Measurements from ENCODE around the gene CD2AP.

The CD2AP gene

DNA sequence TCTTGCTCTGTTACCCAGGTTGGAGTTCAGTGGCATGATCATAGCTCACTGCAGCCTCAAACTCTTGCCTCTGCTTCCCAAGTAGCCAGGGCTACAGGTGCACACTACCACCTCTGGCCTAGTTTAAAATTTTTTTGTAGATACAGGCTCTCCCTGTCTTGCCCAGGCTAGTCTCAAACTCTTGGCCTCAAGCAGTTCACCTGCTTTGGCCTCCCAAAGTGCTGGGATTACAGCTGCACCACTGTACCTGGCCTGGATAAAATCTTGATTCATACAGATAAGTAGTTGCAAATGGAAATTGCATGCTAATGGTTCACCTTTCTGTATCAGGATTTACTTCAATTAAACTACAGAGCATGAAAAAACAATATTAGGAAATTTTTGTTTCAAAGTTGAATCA is 4.2 kb downstream of the CD2AP start:
- peaks cover 13 to 36% of the 10 kb centered on the region in 2 donors for H3K4me1 ChIP-seq (ENCODE audit: control insufficient read depth in 2 of 2, insufficient read depth in 2 of 2, low read length in 2 of 2)
- no peak overlapping the region for H3K27ac ChIP-seq (ENCODE audit: low read depth in 2 of 2, low read length in 2 of 2)
- H3K9me3 ChIP-seq (ENCODE audit: control insufficient read depth in 2 of 2, low read length in 2 of 2) = no peaks in the 10 kb centered on the region
- H3K4me3 ChIP-seq (ENCODE audit: low read length in 2 of 2) = no peak overlapping the region
- no peaks in the 10 kb centered on the region for H3K36me3 ChIP-seq (ENCODE audit: control insufficient read depth in 2 of 2, insufficient read depth in 2 of 2, low read length in 2 of 2)
- H3K9ac ChIP-seq (ENCODE audit: low read depth in 1 of 2, low read length in 2 of 2) = no peak overlapping the region
- H3K27me3 ChIP-seq (ENCODE audit: control insufficient read depth in 2 of 2, insufficient read depth in 2 of 2, low read length in 2 of 2) = no peaks in the 10 kb centered on the region

GRCh38 chr6:47483516-47483852 is 5.9 kb downstream of the CD2AP start:
- peak overlapping the region in 1 of 2 donors; percentile 9 for H3K9ac ChIP-seq (ENCODE audit: low read depth in 1 of 2, low read length in 2 of 2)
- H3K27ac ChIP-seq (ENCODE audit: low read depth in 2 of 2, low read length in 2 of 2) = peak overlapping the region; percentile 40 to 58
- H3K36me3 ChIP-seq (ENCODE audit: control insufficient read depth in 2 of 2, insufficient read depth in 2 of 2, low read length in 2 of 2) = no peaks in the 10 kb centered on the region
- H3K9me3 ChIP-seq (ENCODE audit: control insufficient read depth in 2 of 2, low read length in 2 of 2) = no peaks in the 10 kb centered on the region
- peak overlapping the region in 1 of 2 donors; percentile 33 for H3K4me3 ChIP-seq (ENCODE audit: low read length in 2 of 2)
- H3K27me3 ChIP-seq (ENCODE audit: control insufficient read depth in 2 of 2, insufficient read depth in 2 of 2, low read length in 2 of 2) = no peaks in the 10 kb centered on the region
- H3K4me1 ChIP-seq (ENCODE audit: control insufficient read depth in 2 of 2, insufficient read depth in 2 of 2, low read length in 2 of 2) = peaks cover 11 to 36% of the 10 kb centered on the region in 2 donors

DNA sequence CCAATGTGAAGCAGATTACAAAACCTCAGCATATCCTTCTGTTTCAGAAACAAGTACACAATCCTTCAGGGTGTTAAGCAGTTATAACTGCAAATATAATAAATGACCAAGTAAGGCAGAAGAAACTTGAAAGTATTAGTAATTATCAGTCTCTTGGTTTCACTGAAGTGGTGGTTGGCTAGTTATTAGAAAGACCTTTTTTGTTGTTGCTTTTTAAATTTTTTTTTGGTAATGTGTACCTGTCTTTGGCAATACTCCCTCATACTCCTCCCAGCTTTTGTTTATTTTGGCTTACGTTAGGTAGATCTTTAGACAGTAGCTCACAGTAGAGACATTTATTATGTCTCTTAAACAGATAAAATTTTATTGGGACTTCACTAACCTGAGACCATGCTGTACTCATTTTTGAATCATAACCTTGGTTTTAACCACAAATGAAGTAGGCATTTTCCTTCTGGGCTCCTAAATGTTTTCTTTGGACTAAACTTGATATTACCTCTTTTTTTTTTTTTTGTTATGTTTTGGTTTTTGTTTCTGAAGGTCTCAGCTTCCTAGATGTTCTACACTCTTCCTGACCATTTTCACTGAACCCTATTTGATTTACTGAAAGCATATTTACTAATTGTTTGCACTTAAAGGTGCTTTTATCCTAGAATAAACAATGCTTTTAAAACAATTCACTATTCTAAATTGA is 6.4 kb downstream of the CD2AP start:
- Histone ChIP-seq H3K9me3 (ENCODE audit: control insufficient read depth in 2 of 2, low read length in 2 of 2) (no peaks in the 10 kb centered on the region), H3K4me1 (ENCODE audit: control insufficient read depth in 2 of 2, insufficient read depth in 2 of 2, low read length in 2 of 2) (peaks cover 11 to 36% of the 10 kb centered on the region in 2 donors), H3K9ac (ENCODE audit: low read depth in 1 of 2, low read length in 2 of 2) (no peak overlapping the region), H3K27me3 (ENCODE audit: control insufficient read depth in 2 of 2, insufficient read depth in 2 of 2, low read length in 2 of 2) (no peaks in the 10 kb centered on the region), H3K36me3 (ENCODE audit: control insufficient read depth in 2 of 2, insufficient read depth in 2 of 2, low read length in 2 of 2) (no peaks in the 10 kb centered on the region), H3K4me3 (ENCODE audit: low read length in 2 of 2) (peak overlapping the region in 1 of 2 donors; percentile 33), H3K27ac (ENCODE audit: low read depth in 2 of 2, low read length in 2 of 2) (peak overlapping the region; percentile 40 to 58)

DNA sequence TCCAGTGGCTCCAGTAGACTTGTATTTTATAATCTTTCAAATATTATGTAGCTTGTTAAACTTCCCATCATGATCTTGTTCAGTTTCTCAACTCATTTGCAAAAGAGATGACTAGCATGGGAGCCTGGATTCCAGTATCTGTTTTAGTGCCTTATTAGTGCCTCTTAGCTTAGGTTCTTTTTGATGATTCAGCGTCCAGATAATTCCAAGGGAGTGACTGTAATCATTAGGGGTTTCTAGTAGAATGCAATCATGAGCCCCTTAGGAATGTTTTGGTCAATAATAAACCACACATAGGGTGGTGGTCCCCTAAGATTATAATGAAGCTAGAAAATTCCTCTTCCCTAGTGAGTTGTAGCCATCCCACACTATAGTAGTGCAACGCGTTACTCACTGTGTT is 7.0 kb downstream of the CD2AP start:
- H3K36me3 ChIP-seq (ENCODE audit: control insufficient read depth in 2 of 2, insufficient read depth in 2 of 2, low read length in 2 of 2) = no peaks in the 10 kb centered on the region
- no peaks in the 10 kb centered on the region for H3K27me3 ChIP-seq (ENCODE audit: control insufficient read depth in 2 of 2, insufficient read depth in 2 of 2, low read length in 2 of 2)
- no peaks in the 10 kb centered on the region for H3K9me3 ChIP-seq (ENCODE audit: control insufficient read depth in 2 of 2, low read length in 2 of 2)
- no peak overlapping the region for H3K4me3 ChIP-seq (ENCODE audit: low read length in 2 of 2)
- peaks cover 11 to 36% of the 10 kb centered on the region in 2 donors for H3K4me1 ChIP-seq (ENCODE audit: control insufficient read depth in 2 of 2, insufficient read depth in 2 of 2, low read length in 2 of 2)
- H3K27ac ChIP-seq (ENCODE audit: low read depth in 2 of 2, low read length in 2 of 2) = peak overlapping the region in 1 of 2 donors; percentile 58
- H3K9ac ChIP-seq (ENCODE audit: low read depth in 1 of 2, low read length in 2 of 2) = no peak overlapping the region

DNA sequence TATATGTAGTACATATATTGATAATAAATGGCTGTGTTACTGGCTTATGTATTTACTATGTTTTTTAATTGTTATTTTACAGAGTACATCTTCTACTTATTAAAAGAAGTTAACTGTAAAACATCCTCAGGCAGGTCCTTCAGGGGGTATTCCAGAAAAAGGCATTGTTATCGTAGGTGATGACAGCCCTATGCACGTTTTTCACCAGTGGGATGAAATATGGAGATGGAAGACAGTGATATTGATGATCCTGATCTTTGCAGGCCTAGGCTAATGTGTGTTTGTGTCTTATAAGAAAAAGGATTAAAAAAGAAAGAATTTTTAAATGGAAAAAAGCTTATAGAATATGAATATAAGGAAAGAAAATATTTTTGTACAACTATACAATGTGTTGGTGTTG is 7.5 kb downstream of the CD2AP start:
- Histone ChIP-seq H3K4me1 (ENCODE audit: control insufficient read depth in 2 of 2, insufficient read depth in 2 of 2, low read length in 2 of 2) (peaks cover 11 to 36% of the 10 kb centered on the region in 2 donors), H3K9ac (ENCODE audit: low read depth in 1 of 2, low read length in 2 of 2) (no peak overlapping the region)

GRCh38 chr6:47485491-47486135 is 8.0 kb downstream of the CD2AP start:
- Histone ChIP-seq H3K9me3 (ENCODE audit: control insufficient read depth in 2 of 2, low read length in 2 of 2) (no peaks in the 10 kb centered on the region), H3K4me3 (ENCODE audit: low read length in 2 of 2) (no peak overlapping the region), H3K36me3 (ENCODE audit: control insufficient read depth in 2 of 2, insufficient read depth in 2 of 2, low read length in 2 of 2) (no peaks in the 10 kb centered on the region), H3K9ac (ENCODE audit: low read depth in 1 of 2, low read length in 2 of 2) (no peak overlapping the region), H3K27me3 (ENCODE audit: control insufficient read depth in 2 of 2, insufficient read depth in 2 of 2, low read length in 2 of 2) (no peaks in the 10 kb centered on the region), H3K4me1 (ENCODE audit: control insufficient read depth in 2 of 2, insufficient read depth in 2 of 2, low read length in 2 of 2) (peaks cover 11 to 32% of the 10 kb centered on the region in 2 donors), H3K27ac (ENCODE audit: low read depth in 2 of 2, low read length in 2 of 2) (no peak overlapping the region)

More for the DNA sequence above, 7.5 kb downstream of the CD2AP start:
- H3K27me3 ChIP-seq (ENCODE audit: control insufficient read depth in 2 of 2, insufficient read depth in 2 of 2, low read length in 2 of 2) = no peaks in the 10 kb centered on the region
- H3K9me3 ChIP-seq (ENCODE audit: control insufficient read depth in 2 of 2, low read length in 2 of 2) = no peaks in the 10 kb centered on the region
- no peak overlapping the region for H3K4me3 ChIP-seq (ENCODE audit: low read length in 2 of 2)
- no peak overlapping the region for H3K27ac ChIP-seq (ENCODE audit: low read depth in 2 of 2, low read length in 2 of 2)
- H3K36me3 ChIP-seq (ENCODE audit: control insufficient read depth in 2 of 2, insufficient read depth in 2 of 2, low read length in 2 of 2) = no peaks in the 10 kb centered on the region

- Histone ChIP-seq H3K4me1 (ENCODE audit: control insufficient read depth in 2 of 2, insufficient read depth in 2 of 2, low read length in 2 of 2) (peaks cover 0 to 4% of the 10 kb centered on the region in 2 donors), H3K27me3 (ENCODE audit: control insufficient read depth in 2 of 2, insufficient read depth in 2 of 2, low read length in 2 of 2) (no peaks in the 10 kb centered on the region), H3K4me3 (ENCODE audit: low read length in 2 of 2) (no peak overlapping the region), H3K36me3 (ENCODE audit: control insufficient read depth in 2 of 2, insufficient read depth in 2 of 2, low read length in 2 of 2) (no peaks in the 10 kb centered on the region), H3K9ac (ENCODE audit: low read depth in 1 of 2, low read length in 2 of 2) (no peak overlapping the region), H3K27ac (ENCODE audit: low read depth in 2 of 2, low read length in 2 of 2) (no peak overlapping the region), H3K9me3 (ENCODE audit: control insufficient read depth in 2 of 2, low read length in 2 of 2) (no peaks in the 10 kb centered on the region)
Measured at GRCh38 chr6:47489995-47490394, 12.4 kb downstream of the CD2AP start.

DNA sequence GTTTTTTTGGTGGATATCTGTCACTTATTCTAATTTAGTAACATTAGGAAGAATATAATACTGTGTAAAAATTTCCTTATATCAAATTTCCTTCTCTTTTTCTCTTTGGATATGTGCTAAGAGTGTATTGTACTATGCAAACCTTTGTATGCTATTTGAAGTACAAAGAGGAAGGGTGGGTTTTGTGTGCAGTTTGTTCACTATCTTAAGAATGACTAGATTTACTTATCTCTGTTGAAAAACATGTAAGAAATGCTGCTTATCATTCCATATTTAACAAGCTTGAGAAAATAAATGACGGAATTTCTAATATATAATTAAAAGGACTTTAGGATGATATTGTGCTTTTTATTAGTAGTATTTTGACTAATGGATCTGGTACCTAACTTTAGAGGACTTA is 13.1 kb downstream of the CD2AP start:
- H3K4me1 ChIP-seq (ENCODE audit: control insufficient read depth in 2 of 2, insufficient read depth in 2 of 2, low read length in 2 of 2) = peaks cover 0 to 3% of the 10 kb centered on the region in 2 donors
- H3K9ac ChIP-seq (ENCODE audit: low read depth in 1 of 2, low read length in 2 of 2) = no peak overlapping the region
- H3K27me3 ChIP-seq (ENCODE audit: control insufficient read depth in 2 of 2, insufficient read depth in 2 of 2, low read length in 2 of 2) = no peaks in the 10 kb centered on the region
- H3K9me3 ChIP-seq (ENCODE audit: control insufficient read depth in 2 of 2, low read length in 2 of 2) = no peaks in the 10 kb centered on the region
- H3K4me3 ChIP-seq (ENCODE audit: low read length in 2 of 2) = no peak overlapping the region
- no peak overlapping the region for H3K27ac ChIP-seq (ENCODE audit: low read depth in 2 of 2, low read length in 2 of 2)
- H3K36me3 ChIP-seq (ENCODE audit: control insufficient read depth in 2 of 2, insufficient read depth in 2 of 2, low read length in 2 of 2) = no peaks in the 10 kb centered on the region

DNA sequence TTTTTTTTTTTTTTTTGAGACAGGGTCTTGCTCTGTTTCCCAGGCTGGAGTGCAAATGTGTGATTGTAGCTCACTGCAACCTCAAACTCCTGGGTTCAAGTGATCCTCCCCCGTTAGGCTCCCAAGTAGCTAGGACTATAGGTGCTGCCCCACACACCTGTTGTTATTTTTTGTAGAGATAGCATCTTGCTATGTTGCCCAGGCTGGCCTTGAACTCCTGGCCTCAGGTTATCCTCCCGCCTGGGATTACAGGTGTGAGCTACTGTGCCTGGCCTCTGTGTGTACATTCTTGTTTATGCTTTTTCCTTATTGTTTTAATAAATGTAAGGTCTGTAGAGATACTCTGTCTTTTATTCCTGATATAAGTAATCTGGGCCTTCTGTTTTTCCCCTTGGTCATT is 14.8 kb downstream of the CD2AP start:
- no peaks in the 10 kb centered on the region for H3K4me1 ChIP-seq (ENCODE audit: control insufficient read depth in 2 of 2, insufficient read depth in 2 of 2, low read length in 2 of 2)
- H3K4me3 ChIP-seq (ENCODE audit: low read length in 2 of 2) = no peak overlapping the region
- H3K36me3 ChIP-seq (ENCODE audit: control insufficient read depth in 2 of 2, insufficient read depth in 2 of 2, low read length in 2 of 2) = no peaks in the 10 kb centered on the region
- H3K9ac ChIP-seq (ENCODE audit: low read depth in 1 of 2, low read length in 2 of 2) = no peak overlapping the region
- no peaks in the 10 kb centered on the region for H3K27me3 ChIP-seq (ENCODE audit: control insufficient read depth in 2 of 2, insufficient read depth in 2 of 2, low read length in 2 of 2)
- H3K27ac ChIP-seq (ENCODE audit: low read depth in 2 of 2, low read length in 2 of 2) = no peak overlapping the region
- no peaks in the 10 kb centered on the region for H3K9me3 ChIP-seq (ENCODE audit: control insufficient read depth in 2 of 2, low read length in 2 of 2)

GRCh38 chr6:47495207-47495606 is 17.6 kb downstream of the CD2AP start:
- Histone ChIP-seq H3K27me3 (ENCODE audit: control insufficient read depth in 2 of 2, insufficient read depth in 2 of 2, low read length in 2 of 2) (no peaks in the 10 kb centered on the region), H3K4me1 (ENCODE audit: control insufficient read depth in 2 of 2, insufficient read depth in 2 of 2, low read length in 2 of 2) (peaks cover 5 to 9% of the 10 kb centered on the region in 2 donors), H3K9me3 (ENCODE audit: control insufficient read depth in 2 of 2, low read length in 2 of 2) (no peaks in the 10 kb centered on the region), H3K4me3 (ENCODE audit: low read length in 2 of 2) (no peak overlapping the region), H3K27ac (ENCODE audit: low read depth in 2 of 2, low read length in 2 of 2) (no peak overlapping the region), H3K9ac (ENCODE audit: low read depth in 1 of 2, low read length in 2 of 2) (no peak overlapping the region), H3K36me3 (ENCODE audit: control insufficient read depth in 2 of 2, insufficient read depth in 2 of 2, low read length in 2 of 2) (no peaks in the 10 kb centered on the region)
